ENCODE measurements around the gene KCNK18. TPM values are rescaled to one million over a fixed set of nuclear protein-coding genes. Genes with fewer than 3 reads are reported as not detected.
"Not testable (repeated sequence)": the region's sequence is repeated elsewhere in the genome, so short reads cannot be mapped to it uniquely, and the experiment has no call there.

Gene KCNK18
- total RNA-seq, 1 donor from 2014 or later: not detected

- H3K9me3 ChIP-seq: no peaks in the 10 kb centered on the region
- TF ChIP-seq, protein P1, sequence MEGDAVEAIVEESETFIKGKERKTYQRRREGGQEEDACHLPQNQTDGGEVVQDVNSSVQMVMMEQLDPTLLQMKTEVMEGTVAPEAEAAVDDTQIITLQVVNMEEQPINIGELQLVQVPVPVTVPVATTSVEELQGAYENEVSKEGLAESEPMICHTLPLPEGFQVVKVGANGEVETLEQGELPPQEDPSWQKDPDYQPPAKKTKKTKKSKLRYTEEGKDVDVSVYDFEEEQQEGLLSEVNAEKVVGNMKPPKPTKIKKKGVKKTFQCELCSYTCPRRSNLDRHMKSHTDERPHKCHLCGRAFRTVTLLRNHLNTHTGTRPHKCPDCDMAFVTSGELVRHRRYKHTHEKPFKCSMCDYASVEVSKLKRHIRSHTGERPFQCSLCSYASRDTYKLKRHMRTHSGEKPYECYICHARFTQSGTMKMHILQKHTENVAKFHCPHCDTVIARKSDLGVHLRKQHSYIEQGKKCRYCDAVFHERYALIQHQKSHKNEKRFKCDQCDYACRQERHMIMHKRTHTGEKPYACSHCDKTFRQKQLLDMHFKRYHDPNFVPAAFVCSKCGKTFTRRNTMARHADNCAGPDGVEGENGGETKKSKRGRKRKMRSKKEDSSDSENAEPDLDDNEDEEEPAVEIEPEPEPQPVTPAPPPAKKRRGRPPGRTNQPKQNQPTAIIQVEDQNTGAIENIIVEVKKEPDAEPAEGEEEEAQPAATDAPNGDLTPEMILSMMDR (IDR thresholded peaks at IDR 0.05): no peak
- no peak overlapping the region for H3K27ac ChIP-seq
- no peak for ATAC-seq
- H3K4me3 ChIP-seq: no peak overlapping the region
- H3K4me1 ChIP-seq: no peaks in the 10 kb centered on the region
- H3K27me3 ChIP-seq (ENCODE audit: low read depth): peaks cover 15% of the 10 kb centered on the region
- H3K36me3 ChIP-seq: no peaks in the 10 kb centered on the region
- intact Hi-C loops (cut with DNase I): no loop called here
- no peak for DNase-seq
Measured at GRCh38 chr10:117222976-117223692, 25.8 kb downstream of the KCNK18 start.

DNA sequence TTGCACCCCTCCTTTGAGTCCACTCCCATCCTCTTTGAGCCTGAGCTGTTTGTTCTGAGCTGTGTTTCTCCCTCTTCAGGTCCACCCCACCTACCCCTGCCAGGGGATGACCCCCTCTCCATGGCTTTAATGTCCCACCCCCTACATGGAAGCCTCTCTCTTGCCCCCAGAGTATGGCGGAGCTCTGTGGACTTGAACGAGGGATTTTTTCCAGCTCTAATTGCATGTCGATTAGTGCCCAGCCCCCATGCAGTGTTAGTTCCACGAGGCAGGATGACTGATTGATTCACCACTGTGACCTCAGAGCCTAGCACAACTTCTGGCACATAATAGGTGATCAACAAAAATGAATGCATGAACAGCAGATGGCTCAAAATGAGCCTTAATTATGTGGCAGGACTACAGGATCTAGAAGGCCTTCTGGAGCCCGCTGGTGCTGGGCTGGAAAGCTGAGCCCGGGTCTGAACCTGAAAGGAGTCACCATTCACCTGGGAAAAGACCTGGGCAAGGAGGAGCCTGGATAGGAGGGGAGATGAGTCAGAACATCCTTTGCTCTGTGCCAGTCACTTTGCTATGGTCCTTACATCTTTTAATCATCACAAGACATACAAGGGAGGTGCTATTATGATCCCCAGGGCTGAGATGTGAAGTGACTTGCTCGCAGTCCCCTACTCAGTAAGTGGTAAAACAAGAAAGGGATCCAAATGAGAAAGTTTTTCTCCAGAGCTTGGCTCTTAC, 26.6 kb downstream of the KCNK18 start:
- intact Hi-C loops (cut with DNase I): no loop called here
- TF ChIP-seq, protein P1 (IDR thresholded peaks at IDR 0.05): no peak
- Histone ChIP-seq H3K27me3 (ENCODE audit: low read depth) (peaks cover 9% of the 10 kb centered on the region), H3K4me1 (no peaks in the 10 kb centered on the region), H3K4me3 (no peak overlapping the region), H3K36me3 (no peaks in the 10 kb centered on the region), H3K9me3 (no peaks in the 10 kb centered on the region), H3K27ac (no peak overlapping the region)
- DNase-seq (no peak), ATAC-seq (no peak)

DNA sequence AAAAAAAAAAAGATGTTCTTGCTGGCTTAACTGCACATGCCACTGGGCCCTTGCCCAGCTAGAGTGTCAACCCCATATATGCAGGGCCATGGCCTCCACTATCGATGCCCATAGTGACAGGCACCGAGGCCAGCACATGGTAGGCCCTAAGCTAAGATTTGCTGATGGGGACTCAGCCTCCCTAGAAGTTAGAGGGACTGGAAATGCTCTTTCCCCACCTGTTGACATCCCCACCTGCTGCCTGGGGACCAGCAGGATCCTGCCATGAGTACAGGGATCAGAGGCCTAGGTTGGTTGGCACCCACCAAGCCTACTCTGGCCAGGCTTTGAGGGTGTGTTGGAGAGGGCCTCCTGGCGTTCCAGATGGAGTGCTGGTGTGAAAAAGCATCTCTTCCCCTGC, 27.6 kb downstream of the KCNK18 start:
- intact Hi-C loops (cut with DNase I): no loop called here

GRCh38 chr10:117226813-117227451, 29.6 kb downstream of the KCNK18 start:
- TF ChIP-seq, protein P1 (IDR thresholded peaks at IDR 0.05): peak; percentile 39
- DNase-seq (peak; percentile 55), ATAC-seq (peak in 1 of 2 donors; percentile 37)
- Histone ChIP-seq H3K36me3 (no peaks in the 10 kb centered on the region), H3K9me3 (no peaks in the 10 kb centered on the region), H3K4me1 (no peaks in the 10 kb centered on the region), H3K4me3 (no peak overlapping the region), H3K27me3 (ENCODE audit: low read depth) (peaks cover 21% of the 10 kb centered on the region), H3K27ac (no peak overlapping the region)
- intact Hi-C loops (cut with DNase I): no loop called here

More for the DNA sequence above, 27.6 kb downstream of the KCNK18 start:
- no peak overlapping the region for H3K4me3 ChIP-seq
- no peaks in the 10 kb centered on the region for H3K36me3 ChIP-seq
- H3K27me3 ChIP-seq (ENCODE audit: low read depth): peaks cover 17% of the 10 kb centered on the region
- no peaks in the 10 kb centered on the region for H3K9me3 ChIP-seq
- H3K4me1 ChIP-seq: no peaks in the 10 kb centered on the region
- DNase-seq: no peak
- H3K27ac ChIP-seq: no peak overlapping the region
- TF ChIP-seq, protein P1 (IDR thresholded peaks at IDR 0.05): no peak
- no peak for ATAC-seq

- Histone ChIP-seq H3K36me3 (no peaks in the 10 kb centered on the region), H3K4me3 (no peak overlapping the region), H3K4me1 (no peaks in the 10 kb centered on the region), H3K27me3 (ENCODE audit: low read depth) (peaks cover 16% of the 10 kb centered on the region), H3K27ac (no peak overlapping the region), H3K9me3 (no peaks in the 10 kb centered on the region)
- no peak for ATAC-seq
- TF ChIP-seq, protein P1 (IDR thresholded peaks at IDR 0.05): no peak
- intact Hi-C loops (cut with DNase I): no loop called here
- DNase-seq: no peak
Measured at GRCh38 chr10:117228210-117228609, 30.9 kb downstream of the KCNK18 start.

DNA sequence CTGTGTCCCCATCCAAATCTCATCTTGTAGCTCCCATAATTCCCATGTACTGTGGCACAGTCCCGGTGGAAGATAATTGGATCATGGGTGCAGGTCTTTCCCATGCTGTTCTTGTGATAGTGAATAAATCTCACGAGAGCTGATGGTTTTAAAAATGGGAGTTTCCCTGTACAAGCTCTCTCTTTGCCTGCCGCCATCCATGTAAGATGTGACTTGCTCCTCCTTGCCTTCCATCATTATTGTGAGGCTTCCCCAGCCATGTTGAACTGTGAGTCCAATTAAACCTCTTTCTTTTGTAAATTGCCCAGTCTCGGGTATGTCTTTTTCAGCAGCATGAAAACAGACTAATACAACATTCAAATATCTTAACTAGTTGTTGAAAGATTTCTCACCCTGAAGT, 32.8 kb downstream of the KCNK18 start:
- H3K27ac ChIP-seq; ATAC-seq; H3K36me3 ChIP-seq; H3K4me1 ChIP-seq; H3K9me3 ChIP-seq; H3K4me3 ChIP-seq; intact Hi-C loops (cut with DNase I); DNase-seq: not testable (repeated sequence)
- H3K27me3 ChIP-seq (ENCODE audit: low read depth): peaks cover 16% of the 10 kb centered on the region

Measured in lower lobe of right lung (tissue), 2 donors.